Suprapubic skin (tissue), 4 donors: ENCODE measurements around the gene OR9G1. TPM values are rescaled to one million over a fixed set of nuclear protein-coding genes. Genes with fewer than 3 reads are reported as not detected.

Experiments used
- DNase-seq, 2 donors: peaks; one replicate each; pipeline ENCODE4 v3.0.0-alpha.2; 2019; ENCODE audit warnings: low spot score in 2 of 2
- H3K27ac ChIP-seq: fragments of 200-600 bp; sonication (generic); one replicate; pipeline ENCODE4 v1.5.1; 2019
- H3K27me3 ChIP-seq: fragments of 200-600 bp; sonication (generic); one replicate; pipeline ENCODE4 v1.5.1; 2019
- H3K36me3 ChIP-seq: fragments of 200-600 bp; sonication (generic); one replicate; pipeline ENCODE4 v1.5.1; 2019
- H3K4me1 ChIP-seq: fragments of 200-600 bp; sonication (generic); one replicate; pipeline ENCODE4 v1.5.1; 2019
- H3K4me3 ChIP-seq: fragments of 200-600 bp; sonication (generic); one replicate; pipeline ENCODE4 v1.5.1; 2019; ENCODE audit warnings: mild to moderate bottlenecking
- H3K9me3 ChIP-seq: fragments of 200-600 bp; sonication (generic); one replicate; pipeline ENCODE4 v1.5.1; 2019
- CTCF ChIP-seq, 2 donors: fragments of 200-600 bp in 1 of 2; fragments of 450-650 bp in 1 of 2; sonication (generic) in 1 of 2; IDR thresholded peaks; one replicate each; pipeline ENCODE4 v1.5.1; 2016 to 2019; ENCODE audit warnings: antibody characterized with exemption in 2 of 2, mild to moderate bottlenecking in 1 of 2, moderate library complexity in 1 of 2
- EP300 ChIP-seq: sonication (generic); formaldehyde crosslinking; IDR thresholded peaks from one replicate; pipeline ENCODE4 v1.6.1; 2017; ENCODE audit warnings: antibody characterized with exemption
- POLR2A ChIP-seq, 2 donors: fragments of 450-650 bp; IDR thresholded peaks; one replicate each; pipeline ENCODE4 v1.6.1; 2017; ENCODE audit warnings: antibody characterized with exemption in 2 of 2, mild to moderate bottlenecking in 2 of 2, moderate library complexity in 2 of 2
- POLR2AphosphoS5 ChIP-seq, 3 donors: sonication (generic); formaldehyde crosslinking; IDR thresholded peaks; one replicate each; pipeline ENCODE4 v1.6.1; 2017; ENCODE audit warnings: antibody characterized with exemption in 3 of 3
- WGBS: methylation state at CpG from one replicate; pipeline ENCODE4 v1.1.5; 2018; 5-methylcytosine and 5-hydroxymethylcytosine counted together
- total RNA-seq, 4 donors: library from RNA; depleted of rRNA; stranded (reverse); fragments of >200 nt; gene quantifications; one replicate each; pipeline ENCODE4 v1.1.0, GENCODE V29; 2016

OR9G1 gene
- total RNA-seq, 4 donors from 2014 or later: not detected

- Histone ChIP-seq H3K36me3 (no peaks in the 10 kb centered on the region), H3K27ac (no peak within 1 kb of the TSS), H3K9me3 (no peaks in the 10 kb centered on the region), H3K4me3 (no peak within 1 kb of the TSS), H3K4me1 (no peaks in the 10 kb centered on the region), H3K27me3 (no peaks in the 10 kb centered on the region)
- 38% methylated on average over 1 of the region's 1 CpG for WGBS
- DNase-seq: no peak
- TF ChIP-seq EP300: no peak
- TF ChIP-seq POLR2A (IDR thresholded peaks at IDR 0.05): no peak
- no peak for TF ChIP-seq POLR2AphosphoS5 (IDR thresholded peaks at IDR 0.05)
- no peak for TF ChIP-seq CTCF (IDR thresholded peaks at IDR 0.05)
Measured at GRCh38 chr11:56748597-56748996, 49.7 kb downstream of the OR9G1 start, which contains the start of gene OR9G4. TSS of gene OR9G4 (minus strand) at chr11:56748697. CDS start at chr11:56743766, 4,931 bp downstream.

GRCh38 chr11:56750190-56750589, 51.3 kb downstream of the OR9G1 start:
- no peak for DNase-seq
- WGBS: 87% methylated on average over 5 of the region's 5 CpGs
- H3K27me3 ChIP-seq: no peaks in the 10 kb centered on the region
- TF ChIP-seq POLR2A (IDR thresholded peaks at IDR 0.05) (no peak), CTCF (IDR thresholded peaks at IDR 0.05) (no peak), EP300 (no peak), POLR2AphosphoS5 (IDR thresholded peaks at IDR 0.05) (no peak)
- H3K4me3 ChIP-seq: no peak overlapping the region
- H3K4me1 ChIP-seq: no peaks in the 10 kb centered on the region
- no peaks in the 10 kb centered on the region for H3K9me3 ChIP-seq
- no peak overlapping the region for H3K27ac ChIP-seq
- H3K36me3 ChIP-seq: no peaks in the 10 kb centered on the region

- WGBS: 88% methylated on average over 5 of the region's 5 CpGs
- TF ChIP-seq EP300: no peak
- TF ChIP-seq POLR2AphosphoS5 (IDR thresholded peaks at IDR 0.05): no peak
- no peak for TF ChIP-seq CTCF (IDR thresholded peaks at IDR 0.05)
- no peak for TF ChIP-seq POLR2A (IDR thresholded peaks at IDR 0.05)
Measured at GRCh38 chr11:56751480-56751879, 52.6 kb downstream of the OR9G1 start.

More at GRCh38 chr11:56751480-56751879, 52.6 kb downstream of the OR9G1 start:
- DNase-seq: no peak
- Histone ChIP-seq H3K4me3 (no peak overlapping the region), H3K9me3 (no peaks in the 10 kb centered on the region), H3K36me3 (no peaks in the 10 kb centered on the region), H3K27ac (no peak overlapping the region), H3K4me1 (no peaks in the 10 kb centered on the region), H3K27me3 (no peaks in the 10 kb centered on the region)

Other genes starting within 250 kb of the OR9G1 start
- gene OR5M3, start 225.7 kb upstream of the OR9G1 start, total RNA-seq: not detected
- gene OR5M8, start 207.7 kb upstream of the OR9G1 start, total RNA-seq: not detected
- not detected for gene OR5M11, start 155.8 kb upstream of the OR9G1 start, total RNA-seq
- gene OR5M10, start 121.4 kb upstream of the OR9G1 start, total RNA-seq: not detected
- gene OR5M1, start 84.2 kb upstream of the OR9G1 start, total RNA-seq: not detected
- gene OR5AP2, start 56.7 kb upstream of the OR9G1 start, total RNA-seq: not detected
- gene OR5AR1, start 35.4 kb upstream of the OR9G1 start, total RNA-seq: not detected
- gene OR9G4, start 49.6 kb downstream of the OR9G1 start, total RNA-seq: not detected